ENCODE data around the gene OTOL1.

Gene OTOL1

DNA sequence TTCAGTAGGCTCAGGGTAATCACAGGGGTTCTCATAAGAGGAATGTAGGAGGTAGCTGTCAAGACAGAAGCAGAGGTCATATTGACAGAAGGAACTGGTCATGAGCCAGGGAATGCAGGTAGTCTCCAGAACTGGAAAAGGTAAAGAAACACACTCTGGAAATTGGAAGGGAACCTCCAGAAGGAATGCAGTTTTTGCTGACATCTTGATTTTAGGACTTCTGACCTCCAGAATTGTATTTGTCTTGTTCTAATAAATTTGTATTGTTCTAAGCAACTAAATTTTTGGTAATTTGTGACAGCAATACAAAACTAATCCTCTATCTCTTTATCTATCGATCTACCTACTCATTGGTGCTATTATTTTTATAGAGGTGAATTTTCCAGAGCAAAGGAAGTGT, 49.2 kb downstream of the OTOL1 start:
- no peak for DNase-seq

DNA sequence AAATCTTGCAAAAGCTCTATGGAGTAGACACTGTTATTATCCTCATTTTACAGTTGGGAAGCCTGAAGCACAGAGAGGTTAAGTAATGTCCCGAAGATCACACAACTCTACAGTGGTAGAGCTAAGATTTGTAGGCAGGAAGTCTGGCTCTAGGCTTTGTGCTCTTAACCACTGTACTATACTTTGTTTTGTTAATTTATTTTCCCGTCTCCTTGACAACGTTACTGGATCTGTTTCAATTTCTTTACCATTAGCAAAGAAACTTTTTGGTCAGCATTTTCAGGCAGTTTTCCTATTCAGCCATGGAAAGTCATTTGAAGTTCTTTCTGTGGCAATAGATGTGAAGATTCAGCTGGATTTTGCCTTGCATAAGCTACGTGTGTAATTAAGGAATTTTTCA, 51.7 kb downstream of the OTOL1 start:
- DNase-seq = no peak

DNA sequence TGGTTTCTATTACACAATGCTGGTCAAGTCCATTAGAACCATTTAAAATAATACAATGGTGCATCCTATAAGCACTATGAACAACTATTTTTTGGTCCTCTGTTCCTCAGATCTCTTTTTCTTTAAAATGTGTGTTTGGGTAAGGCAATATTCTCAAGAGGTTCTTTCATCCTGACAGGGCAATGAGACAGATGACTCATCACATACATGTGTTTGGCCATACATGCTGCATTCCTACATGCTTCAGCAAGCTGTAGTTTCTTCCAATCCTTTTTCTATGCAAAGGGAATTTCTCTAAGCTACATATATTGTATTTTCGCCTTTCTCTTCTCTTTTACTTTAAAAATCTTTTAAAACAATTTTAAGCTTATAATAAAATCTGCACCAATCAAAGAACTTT, 52.7 kb downstream of the OTOL1 start:
- no peak for DNase-seq

DNA sequence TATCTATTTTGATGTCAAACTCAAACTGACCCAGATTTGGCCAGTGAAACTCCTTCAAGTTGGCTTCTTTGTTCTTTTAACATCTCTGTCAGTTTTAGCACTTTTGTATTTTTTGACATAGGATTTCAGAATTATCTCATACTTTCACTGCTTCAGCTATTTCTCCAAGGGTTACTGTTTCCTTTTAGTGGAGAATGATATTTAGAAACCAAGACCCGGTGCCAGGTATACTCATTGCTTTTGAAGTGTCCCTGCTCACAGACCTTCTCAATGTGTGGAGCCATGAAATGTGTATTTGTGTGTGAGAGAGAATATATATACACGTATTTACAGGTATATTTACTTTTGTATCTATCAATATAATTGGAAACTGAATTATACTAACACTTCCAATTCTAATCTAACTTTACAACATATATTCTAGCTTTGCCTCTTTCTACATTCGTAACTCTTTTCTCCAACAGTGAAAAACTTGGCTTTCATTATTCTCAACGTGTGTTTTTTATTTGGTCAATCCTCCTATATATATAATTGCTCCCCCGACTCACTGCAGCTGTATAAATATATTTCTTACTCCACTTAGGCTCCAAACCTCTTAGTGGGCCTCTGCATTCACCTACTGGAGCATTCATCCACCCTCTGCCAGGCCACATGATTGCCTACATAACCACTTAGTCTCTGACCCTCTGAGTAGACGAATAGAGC, 54.0 kb downstream of the OTOL1 start:
- no peak for DNase-seq

DNA sequence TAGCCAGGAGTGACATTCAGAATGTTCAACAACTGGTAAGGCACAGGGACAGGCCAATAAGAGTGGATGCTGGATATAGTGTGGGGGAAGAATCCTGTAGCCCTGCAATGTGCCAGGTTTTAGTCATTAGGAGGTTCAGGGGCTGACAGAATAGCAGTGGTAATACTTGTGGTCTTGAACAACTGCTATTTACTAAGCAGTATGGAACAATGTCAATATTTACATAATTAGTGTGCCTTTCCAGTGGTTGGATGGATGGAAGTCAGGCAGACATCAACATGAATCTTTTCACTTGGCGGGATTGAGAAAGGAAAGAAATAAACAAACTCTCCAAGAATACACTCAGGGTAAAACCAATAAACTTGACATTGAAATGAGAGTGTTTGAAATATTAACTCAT, 55.1 kb downstream of the OTOL1 start:
- no peak for DNase-seq

DNA sequence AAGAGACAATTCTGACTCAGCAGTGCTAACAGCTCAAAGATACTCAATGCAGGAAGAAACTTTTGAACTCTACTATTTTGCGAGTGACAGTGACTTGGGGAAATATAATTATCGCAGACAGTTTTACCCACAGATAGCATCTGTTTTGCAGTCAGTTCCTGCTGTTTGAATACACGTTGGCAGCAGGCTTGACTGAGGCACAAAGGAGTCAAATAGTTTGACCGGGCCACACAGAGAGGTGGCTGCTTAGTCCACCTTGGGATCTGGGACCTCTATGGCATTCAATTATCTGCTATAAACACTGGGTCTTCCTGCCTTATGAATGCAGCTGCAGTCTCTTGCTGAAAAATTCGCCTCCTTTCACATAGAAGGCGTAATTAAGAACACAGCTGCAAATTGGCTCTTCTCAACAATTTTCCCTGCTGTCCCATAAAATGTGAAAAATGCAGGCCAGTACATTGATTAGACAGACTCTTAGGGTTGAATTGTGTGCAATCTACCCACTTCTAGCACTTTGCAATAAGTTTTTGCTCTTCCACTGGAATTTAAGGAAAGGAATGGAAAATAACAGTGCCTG, 56.5 kb downstream of the OTOL1 start:
- no peak for DNase-seq

Data from suppressor macrophage (primary cell).